T47D (cell line): ENCODE measurements around the gene PHLPP1.
A peak's percentile ranks its signal among the peaks of the same experiment; 100 is the strongest.

Source experiments
- DNase-seq, 2 experiments: peaks; one replicate each; pipeline versions ENCODE4 v3.0.0 to v3.0.0-alpha.2; 2011 to 2012; ENCODE audit warnings: low read depth in 1 of 2, low spot score in 1 of 2
- JUND ChIP-seq: IDR thresholded peaks from 2 replicates; pipeline ENCODE4 v1.6.1; 2012; ENCODE audit warnings: low read depth
- in situ Hi-C: cut with HindIII; loops from 2 replicates; pipeline ENCODE4 v1.10.0; 2016; ENCODE audit warnings: low sequenced_read_pairs, low pct_unique_long_range_greater_than_20kb

The PHLPP1 gene

DNA sequence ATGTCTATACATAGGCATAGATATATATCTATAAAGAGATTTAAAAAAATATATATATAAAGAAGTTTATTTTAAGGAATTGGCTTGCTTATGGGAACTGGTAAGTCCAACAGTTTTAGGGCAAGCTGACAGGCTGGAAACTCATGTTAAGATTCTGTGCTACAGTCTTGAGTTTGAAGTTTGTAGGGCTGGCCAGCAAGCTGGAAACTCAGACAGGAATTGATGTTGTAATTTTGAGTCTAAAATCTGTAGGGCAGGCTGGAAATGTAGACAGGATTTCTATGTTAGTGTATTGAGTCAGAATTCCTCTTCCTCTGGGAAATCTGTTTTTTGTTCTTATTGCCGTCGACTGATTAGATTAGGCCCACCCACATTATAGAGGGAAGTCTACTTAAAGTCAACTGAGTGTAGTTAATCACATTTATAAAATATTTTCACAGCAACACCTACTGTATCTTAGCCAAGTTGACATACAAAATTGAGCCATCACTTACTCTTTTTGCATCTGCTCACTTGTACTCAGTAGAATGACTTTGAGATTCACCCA lies 60.8 kb downstream of the PHLPP1 start:
- in situ Hi-C loops: no loop called here
- no peak for DNase-seq
- no peak for TF ChIP-seq JUND

GRCh38 chr18:62777814-62778213 lies 62.5 kb downstream of the PHLPP1 start:
- in situ Hi-C loops: no loop called here
- no peak for TF ChIP-seq JUND
- no peak for DNase-seq

GRCh38 chr18:62778976-62779869 lies 63.9 kb downstream of the PHLPP1 start:
- no peak for TF ChIP-seq JUND
- in situ Hi-C loops: no loop called here
- no peak for DNase-seq

- DNase-seq: no peak
- in situ Hi-C loops: no loop called here
- TF ChIP-seq JUND: no peak
These were observed 65.9 kb downstream of the PHLPP1 start for GRCh38 chr18:62781262-62781661.

GRCh38 chr18:62781893-62782292 lies 66.6 kb downstream of the PHLPP1 start:
- peak in 1 of 2 experiments; percentile 21 for DNase-seq
- in situ Hi-C loops: no loop called here
- TF ChIP-seq JUND: no peak

GRCh38 chr18:62784338-62784965 lies 69.1 kb downstream of the PHLPP1 start:
- in situ Hi-C loops: no loop called here
- DNase-seq: no peak
- TF ChIP-seq JUND: no peak

GRCh38 chr18:62784966-62785413 lies 69.6 kb downstream of the PHLPP1 start:
- in situ Hi-C loops: no loop called here
- DNase-seq: no peak
- TF ChIP-seq JUND: no peak

DNA sequence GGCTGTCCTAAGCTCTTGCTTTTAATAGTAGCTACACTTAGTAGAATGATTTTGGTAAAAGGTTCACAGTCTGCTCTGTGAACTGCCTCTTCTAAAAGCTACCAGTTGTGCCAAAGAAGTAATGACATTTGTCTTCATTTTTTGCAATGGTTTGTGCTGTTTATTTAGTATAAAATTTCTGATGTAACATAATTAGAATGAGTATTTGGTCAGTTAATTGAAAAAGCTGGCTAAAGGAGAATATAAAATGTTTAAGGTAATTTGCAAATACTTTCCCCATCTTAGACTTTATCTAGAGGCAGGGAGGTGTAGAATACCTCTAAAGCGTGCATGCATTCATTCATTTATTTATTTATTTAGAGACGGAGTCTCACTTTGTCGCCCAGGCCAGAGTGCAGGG lies 71.3 kb downstream of the PHLPP1 start:
- in situ Hi-C loops: no loop called here
- no peak for DNase-seq
- no peak for TF ChIP-seq JUND

GRCh38 chr18:62788111-62788510 lies 72.8 kb downstream of the PHLPP1 start:
- no peak for DNase-seq
- TF ChIP-seq JUND: no peak
- in situ Hi-C loops: no loop called here

DNA sequence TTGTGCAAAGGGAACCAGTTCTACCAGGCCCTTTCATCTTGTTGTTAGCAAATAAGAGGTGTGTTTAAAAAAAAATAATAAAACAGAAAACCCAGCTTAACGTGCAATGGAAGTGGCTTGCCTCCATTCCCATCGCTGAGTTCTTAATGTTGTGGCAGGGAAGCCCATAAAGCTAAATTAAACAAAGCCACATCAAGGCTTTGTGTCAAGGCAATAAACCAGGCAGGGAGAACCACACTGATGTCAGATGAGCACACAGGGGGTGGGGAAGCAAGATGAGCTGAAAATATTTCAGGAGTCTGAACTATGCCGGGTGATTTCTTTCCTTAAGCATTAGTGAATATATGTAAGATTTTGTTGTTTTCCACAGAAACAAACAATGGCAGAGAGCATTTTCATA lies 73.5 kb downstream of the PHLPP1 start:
- no peak for TF ChIP-seq JUND
- peak in 1 of 2 experiments; percentile 5 for DNase-seq
- in situ Hi-C loops: no loop called here

- in situ Hi-C loops: no loop called here
- TF ChIP-seq JUND: no peak
These were observed 75.8 kb downstream of the PHLPP1 start for GRCh38 chr18:62790871-62791772.

GRCh38 chr18:62792016-62792415 lies 76.7 kb downstream of the PHLPP1 start:
- in situ Hi-C loops: no loop called here
- TF ChIP-seq JUND: no peak
- DNase-seq: no peak

More at GRCh38 chr18:62790871-62791772, 75.8 kb downstream of the PHLPP1 start:
- DNase-seq: no peak
